HG03342 (cell line): ENCODE results near the gene HS6ST2.
A peak's percentile ranks its signal among the peaks of the same experiment; 100 is the strongest.

Experiments used
- ATAC-seq: cut with Tn5 transposase; IDR thresholded peaks from one replicate; pipeline ENCODE4 v1.9.1; 2021; ENCODE audit warnings: mild to moderate bottlenecking, moderate library complexity; ENCODE audit not compliant: unreplicated experiment

The HS6ST2 gene

GRCh38 chrX:132853040-132853439, 105.4 kb downstream of the HS6ST2 start:
- ATAC-seq = no peak

DNA sequence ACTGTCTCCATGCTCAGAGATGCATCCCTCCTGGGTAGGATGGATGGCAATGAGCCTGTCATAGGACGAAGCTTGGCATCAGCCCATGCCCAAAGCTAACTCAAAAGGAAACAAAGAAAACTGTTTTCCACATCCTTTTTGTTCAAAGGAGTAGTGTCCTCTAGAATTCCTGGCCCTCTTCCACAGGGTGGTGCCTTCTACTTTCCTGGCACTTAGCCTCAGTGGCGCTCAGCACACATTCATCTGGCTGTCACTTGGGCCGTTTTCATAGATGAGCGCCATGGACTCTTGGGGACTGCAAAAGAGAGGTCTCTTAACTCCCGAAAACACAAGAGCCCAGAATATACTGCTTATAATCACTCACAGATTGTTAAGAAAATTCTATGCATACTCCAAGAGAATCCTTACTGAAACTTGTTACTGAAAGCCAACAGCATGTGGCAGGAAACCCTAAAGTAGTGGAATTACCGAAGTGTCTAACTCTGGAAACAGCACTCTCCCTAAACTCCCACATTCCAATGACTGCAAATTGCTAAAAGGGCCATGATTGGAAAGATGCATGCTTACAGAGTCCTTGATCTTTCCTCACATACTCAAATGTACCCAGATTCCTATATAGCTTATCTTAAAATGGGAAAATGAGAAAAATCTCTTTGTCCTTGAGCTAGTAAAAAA, 110.0 kb downstream of the HS6ST2 start:
- ATAC-seq = no peak

- no peak for ATAC-seq
Observed at GRCh38 chrX:132843363-132843762, 115.1 kb downstream of the HS6ST2 start.

- ATAC-seq = no peak
Observed at GRCh38 chrX:132842460-132843238, 115.8 kb downstream of the HS6ST2 start.

DNA sequence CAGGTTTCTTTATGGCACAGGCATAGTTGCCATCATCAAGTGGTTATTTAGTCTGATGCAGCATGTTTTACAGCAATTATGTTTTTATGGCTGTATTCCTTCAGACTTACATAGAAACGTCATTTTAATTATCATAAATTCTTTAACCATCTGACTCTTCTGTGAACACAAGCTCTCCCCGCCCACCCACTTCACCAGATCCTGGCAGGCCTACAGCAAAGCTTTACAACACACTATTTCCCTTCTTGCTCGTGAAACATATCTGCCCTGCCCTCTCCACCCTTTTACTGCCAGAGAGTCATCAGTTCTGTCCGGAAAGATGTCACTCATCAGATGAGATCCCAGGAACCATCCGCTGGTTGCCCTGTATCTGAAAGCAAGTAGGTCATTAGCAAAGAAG, 120.5 kb downstream of the HS6ST2 start:
- no peak for ATAC-seq

GRCh38 chrX:132837126-132837525, 121.3 kb downstream of the HS6ST2 start:
- ATAC-seq = no peak

DNA sequence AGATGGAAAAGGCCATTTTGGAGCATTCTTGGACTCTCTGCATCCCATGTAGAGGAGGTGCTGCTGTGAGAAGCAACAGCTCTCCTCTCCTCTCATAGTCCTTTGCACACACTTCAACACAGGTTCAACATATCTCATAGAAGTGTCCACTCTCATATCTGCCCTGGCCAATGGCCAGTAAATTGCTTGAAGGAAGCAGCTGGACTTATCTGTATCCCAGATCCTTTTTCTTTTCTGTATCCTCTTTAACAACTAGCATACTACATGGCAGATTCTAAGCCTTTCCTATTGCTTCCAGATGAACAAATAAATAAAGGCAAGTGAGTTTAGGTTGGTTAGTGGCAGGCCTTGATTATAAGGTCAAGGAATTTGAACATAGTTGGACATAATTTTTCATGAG, 122.0 kb downstream of the HS6ST2 start:
- ATAC-seq = no peak

GRCh38 chrX:132834741-132835140, 123.7 kb downstream of the HS6ST2 start:
- no peak for ATAC-seq

GRCh38 chrX:132834109-132834508, 124.3 kb downstream of the HS6ST2 start:
- no peak for ATAC-seq

DNA sequence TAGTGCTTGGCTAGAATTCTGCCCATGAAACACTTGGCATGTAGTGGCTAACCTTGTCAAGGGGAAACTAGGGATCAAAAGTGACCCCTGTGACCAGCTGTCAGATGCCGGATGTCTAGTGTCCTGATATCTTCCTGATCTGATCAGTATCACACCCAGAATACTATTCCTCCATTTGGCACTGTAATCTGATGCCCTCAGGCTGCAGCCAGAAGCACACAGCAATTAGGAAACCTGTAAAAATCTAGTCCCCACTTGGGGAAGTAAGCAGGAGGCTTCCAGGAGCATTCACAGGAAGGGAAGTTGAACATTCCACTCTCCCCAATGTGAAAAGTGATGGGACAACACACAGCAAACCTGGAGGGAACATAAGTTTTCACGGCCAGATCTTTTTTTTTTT, 125.1 kb downstream of the HS6ST2 start:
- no peak for ATAC-seq

GRCh38 chrX:132831336-132831973, 127.0 kb downstream of the HS6ST2 start:
- ATAC-seq = no peak

DNA sequence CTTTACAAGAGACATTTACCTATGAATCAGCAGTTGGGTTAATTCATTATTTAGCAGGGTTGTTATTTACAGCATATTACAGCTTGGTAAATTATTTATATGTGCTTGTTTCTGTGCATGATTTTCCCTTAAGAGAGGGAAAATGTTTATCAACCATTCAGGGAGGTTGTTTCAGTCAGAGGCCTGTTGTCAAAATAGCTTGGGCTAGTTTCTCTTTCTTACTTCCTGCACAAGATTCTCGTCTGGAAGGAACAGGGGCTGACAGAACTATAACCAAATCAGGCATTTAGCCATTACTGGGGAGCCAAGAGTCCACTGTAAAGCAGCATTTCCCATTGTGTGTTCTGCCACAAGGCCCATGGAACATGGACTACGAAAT, 135.8 kb downstream of the HS6ST2 start:
- ATAC-seq = peak; percentile 54

DNA sequence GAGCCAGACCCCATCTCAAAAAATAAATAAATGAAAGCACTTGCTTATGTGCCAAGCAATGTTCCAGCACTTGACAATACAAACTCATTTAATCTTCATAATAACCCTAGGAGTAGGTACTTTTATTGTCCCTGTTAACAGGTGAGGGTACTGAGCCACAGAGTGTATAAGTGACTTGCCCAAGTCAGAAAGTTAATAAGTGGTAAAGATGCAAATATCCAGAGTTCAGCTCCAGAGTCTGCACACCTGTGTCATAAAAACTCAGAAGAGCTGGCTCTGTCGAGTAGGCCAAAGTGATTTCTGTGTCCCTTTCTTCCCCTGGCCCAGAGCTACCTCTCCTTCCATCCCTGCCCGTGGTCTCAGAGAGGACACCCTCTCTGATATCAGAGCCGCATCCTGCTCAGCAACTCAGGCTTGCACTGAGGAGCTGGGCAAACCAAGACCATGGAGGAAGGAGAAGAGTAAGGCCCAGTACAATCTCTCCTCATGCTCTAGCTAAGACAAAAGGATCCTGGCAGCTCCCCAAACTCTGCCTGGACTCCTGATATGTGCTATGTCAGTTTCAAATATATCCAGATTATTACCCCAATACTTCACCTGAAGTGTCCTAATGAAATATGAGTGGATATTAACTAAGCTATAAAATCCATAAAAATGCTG, 136.3 kb downstream of the HS6ST2 start:
- ATAC-seq = peak; percentile 70

DNA sequence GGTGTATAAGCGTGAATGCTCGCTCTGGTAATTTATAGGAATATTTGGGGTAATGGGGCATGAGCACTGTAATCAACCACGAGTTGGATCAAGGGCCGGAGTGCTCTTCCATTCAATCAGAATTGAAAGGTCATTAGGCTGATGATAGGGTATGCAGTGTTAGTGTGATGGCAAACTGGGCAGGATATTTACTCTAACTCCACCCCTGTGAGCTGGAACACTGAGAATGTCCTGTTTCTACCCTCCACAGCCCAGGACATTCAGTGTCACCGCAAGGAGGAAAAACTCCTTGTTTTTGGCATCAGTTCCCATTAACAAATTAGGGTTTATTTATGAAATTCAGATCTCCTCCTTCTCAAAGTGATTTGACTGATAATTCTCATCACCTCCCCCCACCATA, 137.8 kb downstream of the HS6ST2 start:
- ATAC-seq = no peak

GRCh38 chrX:132819711-132820264, 138.6 kb downstream of the HS6ST2 start:
- no peak for ATAC-seq

- ATAC-seq = no peak
Observed at GRCh38 chrX:132818638-132819037, 139.8 kb downstream of the HS6ST2 start.

GRCh38 chrX:132815643-132816042, 142.8 kb downstream of the HS6ST2 start:
- ATAC-seq = no peak

DNA sequence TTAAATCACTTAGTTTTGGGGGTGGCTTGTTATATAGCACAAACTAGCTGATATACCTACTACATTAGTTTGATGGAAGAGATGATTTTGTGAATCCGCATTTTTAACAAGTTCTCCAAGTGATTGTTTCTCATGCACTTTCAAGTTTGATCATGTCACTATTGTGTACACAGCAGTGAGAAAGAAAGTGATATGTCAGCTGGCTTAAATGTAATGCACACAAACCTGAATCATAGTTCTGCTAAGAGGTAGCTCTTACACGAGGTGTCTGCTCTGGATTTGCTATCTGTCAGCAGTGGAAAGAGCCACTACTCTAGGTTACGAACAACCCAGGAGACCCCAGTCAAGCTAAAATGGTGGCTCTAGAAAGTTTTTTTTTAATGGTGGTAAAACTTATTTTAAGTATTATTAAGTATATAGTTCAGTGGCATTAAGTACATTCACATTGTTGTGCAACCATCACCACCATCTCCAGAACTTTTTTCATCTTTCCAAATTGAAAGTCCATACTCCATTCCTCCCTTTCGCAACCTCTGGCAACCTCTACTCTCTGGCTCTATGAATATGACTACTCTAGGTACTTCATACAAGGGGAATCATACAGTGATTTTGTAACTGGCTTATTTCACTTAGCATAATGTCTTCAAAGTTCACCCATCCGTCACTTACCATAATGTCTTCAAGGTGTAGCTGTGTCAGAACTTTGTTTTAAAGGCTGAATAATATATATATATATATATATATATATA, 147.3 kb downstream of the HS6ST2 start:
- ATAC-seq = no peak

DNA sequence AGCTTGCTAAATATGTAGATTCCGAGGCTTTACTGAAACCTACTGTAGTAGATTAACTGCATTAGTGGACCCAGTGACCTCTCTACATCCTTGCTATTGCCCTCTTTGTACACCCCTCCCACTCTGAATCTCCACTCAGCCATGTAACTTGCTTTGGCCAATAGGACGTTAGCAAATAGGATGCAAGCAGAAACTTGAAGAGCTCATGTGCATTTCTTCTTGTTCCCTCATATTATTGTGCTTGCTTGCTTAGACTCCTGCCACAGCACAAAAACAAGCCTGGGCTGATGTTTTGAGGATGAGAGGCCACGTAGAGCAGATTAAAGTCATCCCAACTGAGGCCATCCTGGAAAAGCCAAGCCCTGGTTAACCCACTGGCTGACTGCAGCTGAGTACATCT, 147.9 kb downstream of the HS6ST2 start:
- ATAC-seq = no peak

DNA sequence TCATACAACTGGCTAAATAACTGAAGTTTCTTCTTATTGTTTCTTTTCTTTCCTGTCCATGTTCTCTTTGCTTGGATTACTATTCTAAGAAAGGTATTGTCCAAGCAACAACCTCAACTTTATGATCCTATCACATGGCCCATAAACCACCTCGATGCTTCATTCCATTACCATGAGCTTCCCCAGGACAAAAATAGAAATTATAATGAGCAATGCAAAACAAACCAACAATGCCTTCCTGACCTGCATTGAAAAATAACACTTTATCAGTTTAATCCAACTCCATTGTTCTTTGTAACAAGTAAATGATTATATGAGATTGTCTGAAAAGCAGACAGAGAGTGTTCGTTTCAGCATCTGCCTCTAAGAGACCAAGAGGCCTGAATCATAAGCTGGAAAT, 148.8 kb downstream of the HS6ST2 start:
- ATAC-seq = no peak
